LNCaP clone FGC (cell line): ENCODE measurements around the gene JOSD2.

Experiments used
- DNase-seq: peaks from one replicate; pipeline ENCODE4 v3.0.0-alpha.2; 2011; ENCODE audit warnings: low read depth
- H3K4me3 ChIP-seq: 2 replicates; pipeline ENCODE4 v1.5.1; 2011; ENCODE audit warnings: mild to moderate bottlenecking, low read depth, low read length, control low read depth
- CTCF ChIP-seq: IDR thresholded peaks from 2 replicates; pipeline ENCODE4 v1.5.1; 2012; ENCODE audit warnings: mild to moderate bottlenecking; ENCODE audit not compliant: control insufficient read depth, insufficient read depth; ENCODE audit errors: extremely low read depth

JOSD2 gene

GRCh38 chr19:50547385-50548190 is 36.6 kb upstream of the JOSD2 start:
- DNase-seq = no peak
- no peak overlapping the region for H3K4me3 ChIP-seq
- TF ChIP-seq CTCF = 0 out of 2 replicates have a peak, but pooled peaks have one; percentile 1

GRCh38 chr19:50546527-50547221 is 35.7 kb upstream of the JOSD2 start:
- TF ChIP-seq CTCF = no peak
- no peak overlapping the region for H3K4me3 ChIP-seq
- no peak for DNase-seq

- H3K4me3 ChIP-seq = no peak overlapping the region
- no peak for TF ChIP-seq CTCF
- no peak for DNase-seq
Measured at GRCh38 chr19:50542943-50543342, 32.0 kb upstream of the JOSD2 start.

GRCh38 chr19:50537769-50538230 is 26.8 kb upstream of the JOSD2 start:
- peak; percentile 52 for DNase-seq
- TF ChIP-seq CTCF = peak; percentile 76
- no peak overlapping the region for H3K4me3 ChIP-seq

- TF ChIP-seq CTCF = no peak
- no peak for DNase-seq
Measured at GRCh38 chr19:50537306-50537685, 26.3 kb upstream of the JOSD2 start.

GRCh38 chr19:50536662-50537305 is 25.8 kb upstream of the JOSD2 start:
- TF ChIP-seq CTCF = 0 out of 2 replicates have a peak, but pooled peaks have one; percentile 12
- H3K4me3 ChIP-seq = no peak overlapping the region
- DNase-seq = no peak

More at GRCh38 chr19:50537306-50537685, 26.3 kb upstream of the JOSD2 start:
- no peak overlapping the region for H3K4me3 ChIP-seq
